Measurements from ENCODE around the gene IGFL2. TPM values are rescaled to one million over a fixed set of nuclear protein-coding genes. Genes with fewer than 3 reads are reported as not detected.
"Not testable (repeated sequence)": the region's sequence is repeated elsewhere in the genome, so short reads cannot be mapped to it uniquely, and the experiment has no call there.

IGFL2 gene
- total RNA-seq, 1 donor from 2014 or later = 0.55 TPM

GRCh38 chr19:46205183-46205984, 57.3 kb downstream of the IGFL2 start:
- H3K27me3 Mint-ChIP-seq (ENCODE audit: low read depth) = peaks cover 22% of the 10 kb centered on the region
- TF ChIP-seq, protein P1, sequence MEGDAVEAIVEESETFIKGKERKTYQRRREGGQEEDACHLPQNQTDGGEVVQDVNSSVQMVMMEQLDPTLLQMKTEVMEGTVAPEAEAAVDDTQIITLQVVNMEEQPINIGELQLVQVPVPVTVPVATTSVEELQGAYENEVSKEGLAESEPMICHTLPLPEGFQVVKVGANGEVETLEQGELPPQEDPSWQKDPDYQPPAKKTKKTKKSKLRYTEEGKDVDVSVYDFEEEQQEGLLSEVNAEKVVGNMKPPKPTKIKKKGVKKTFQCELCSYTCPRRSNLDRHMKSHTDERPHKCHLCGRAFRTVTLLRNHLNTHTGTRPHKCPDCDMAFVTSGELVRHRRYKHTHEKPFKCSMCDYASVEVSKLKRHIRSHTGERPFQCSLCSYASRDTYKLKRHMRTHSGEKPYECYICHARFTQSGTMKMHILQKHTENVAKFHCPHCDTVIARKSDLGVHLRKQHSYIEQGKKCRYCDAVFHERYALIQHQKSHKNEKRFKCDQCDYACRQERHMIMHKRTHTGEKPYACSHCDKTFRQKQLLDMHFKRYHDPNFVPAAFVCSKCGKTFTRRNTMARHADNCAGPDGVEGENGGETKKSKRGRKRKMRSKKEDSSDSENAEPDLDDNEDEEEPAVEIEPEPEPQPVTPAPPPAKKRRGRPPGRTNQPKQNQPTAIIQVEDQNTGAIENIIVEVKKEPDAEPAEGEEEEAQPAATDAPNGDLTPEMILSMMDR (IDR thresholded peaks at IDR 0.05) = no peak
- H3K27ac Mint-ChIP-seq (ENCODE audit: unreplicated experiment) = peak overlapping the region; percentile 56
- H3K36me3 Mint-ChIP-seq (ENCODE audit: low read depth) = peaks cover 10% of the 10 kb centered on the region
- no peak overlapping the region for H3K4me3 Mint-ChIP-seq (ENCODE audit: unreplicated experiment)
- DNase-seq (ENCODE audit: low spot score) = no peak
- H3K4me1 Mint-ChIP-seq (ENCODE audit: low read depth) = peaks cover 72% of the 10 kb centered on the region
- H3K9me3 Mint-ChIP-seq (ENCODE audit: low read depth) = no peaks in the 10 kb centered on the region

GRCh38 chr19:46206176-46206575, 58.1 kb downstream of the IGFL2 start:
- H3K27me3 Mint-ChIP-seq (ENCODE audit: low read depth) = peaks cover 18% of the 10 kb centered on the region
- peaks cover 75% of the 10 kb centered on the region for H3K4me1 Mint-ChIP-seq (ENCODE audit: low read depth)
- peak overlapping the region; percentile 56 for H3K27ac Mint-ChIP-seq (ENCODE audit: unreplicated experiment)
- no peak overlapping the region for H3K4me3 Mint-ChIP-seq (ENCODE audit: unreplicated experiment)
- peaks cover 10% of the 10 kb centered on the region for H3K36me3 Mint-ChIP-seq (ENCODE audit: low read depth)
- TF ChIP-seq, protein P1 (IDR thresholded peaks at IDR 0.05) = no peak
- no peak for DNase-seq (ENCODE audit: low spot score)
- H3K9me3 Mint-ChIP-seq (ENCODE audit: low read depth) = no peaks in the 10 kb centered on the region

DNA sequence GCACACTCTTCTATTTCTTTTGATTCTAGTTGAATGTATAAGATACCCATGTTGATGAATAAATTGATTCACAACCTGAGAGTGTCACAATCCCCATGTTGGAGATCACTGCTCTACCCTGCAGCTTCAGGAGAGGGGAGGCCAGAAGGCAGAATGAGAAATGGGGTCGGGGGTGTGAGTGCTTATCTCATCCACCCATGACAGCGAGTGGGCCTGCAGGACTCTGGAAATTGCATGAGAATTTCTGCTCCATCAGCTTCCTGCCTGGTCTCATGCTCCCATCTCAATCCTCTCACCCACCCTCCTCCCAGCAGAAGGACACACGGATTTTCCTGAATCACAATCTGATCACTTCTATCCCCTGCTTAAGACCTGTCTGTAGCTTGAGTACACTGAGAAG, 58.6 kb downstream of the IGFL2 start:
- Mint-ChIP-seq H3K4me3 (ENCODE audit: unreplicated experiment) (no peak overlapping the region), H3K27me3 (ENCODE audit: low read depth) (peaks cover 14% of the 10 kb centered on the region), H3K4me1 (ENCODE audit: low read depth) (peaks cover 75% of the 10 kb centered on the region), H3K36me3 (ENCODE audit: low read depth) (peaks cover 8% of the 10 kb centered on the region), H3K27ac (ENCODE audit: unreplicated experiment) (peak overlapping the region; percentile 30), H3K9me3 (ENCODE audit: low read depth) (no peaks in the 10 kb centered on the region)
- DNase-seq (ENCODE audit: low spot score) = no peak
- TF ChIP-seq, protein P1 (IDR thresholded peaks at IDR 0.05) = no peak

- not testable (repeated sequence) for H3K36me3 Mint-ChIP-seq (ENCODE audit: low read depth); H3K4me3 Mint-ChIP-seq (ENCODE audit: unreplicated experiment); H3K27me3 Mint-ChIP-seq (ENCODE audit: low read depth); DNase-seq (ENCODE audit: low spot score); H3K9me3 Mint-ChIP-seq (ENCODE audit: low read depth)
- H3K4me1 Mint-ChIP-seq (ENCODE audit: low read depth) = peaks cover 75% of the 10 kb centered on the region
- H3K27ac Mint-ChIP-seq (ENCODE audit: unreplicated experiment) = peak overlapping the region; percentile 27
These were observed 59.8 kb downstream of the IGFL2 start for GRCh38 chr19:46207858-46208257.

DNA sequence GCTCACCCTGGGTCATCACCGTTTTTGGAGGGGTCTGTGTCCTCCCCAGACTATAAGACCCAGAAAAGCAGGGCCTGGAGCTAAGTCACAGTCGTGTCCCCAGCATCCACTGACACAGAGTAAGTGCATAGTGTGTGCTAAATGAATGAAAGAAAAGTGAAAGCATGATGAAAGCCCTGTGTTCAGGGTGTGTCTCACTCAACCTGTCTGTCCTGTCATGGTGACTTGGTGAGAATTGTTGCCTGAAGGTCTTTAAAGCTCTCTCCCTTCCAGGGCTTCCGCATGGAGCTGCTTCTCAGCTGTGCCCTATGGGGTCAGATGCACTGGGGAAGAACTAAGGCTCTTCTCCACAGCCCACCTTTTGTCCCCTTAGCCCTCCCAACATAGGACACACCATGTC, 61.0 kb downstream of the IGFL2 start:
- H3K4me3 Mint-ChIP-seq (ENCODE audit: unreplicated experiment) = no peak overlapping the region
- TF ChIP-seq, protein P1 (IDR thresholded peaks at IDR 0.05) = no peak
- H3K27ac Mint-ChIP-seq (ENCODE audit: unreplicated experiment) = no peak overlapping the region
- no peak for DNase-seq (ENCODE audit: low spot score)
- no peaks in the 10 kb centered on the region for H3K9me3 Mint-ChIP-seq (ENCODE audit: low read depth)
- H3K27me3 Mint-ChIP-seq (ENCODE audit: low read depth) = peaks cover 3% of the 10 kb centered on the region
- H3K36me3 Mint-ChIP-seq (ENCODE audit: low read depth) = no peaks in the 10 kb centered on the region
- peaks cover 81% of the 10 kb centered on the region for H3K4me1 Mint-ChIP-seq (ENCODE audit: low read depth)

- Mint-ChIP-seq H3K27me3 (ENCODE audit: low read depth) (peaks cover 6% of the 10 kb centered on the region), H3K27ac (ENCODE audit: unreplicated experiment) (no peak overlapping the region), H3K4me1 (ENCODE audit: low read depth) (peaks cover 81% of the 10 kb centered on the region), H3K9me3 (ENCODE audit: low read depth) (no peaks in the 10 kb centered on the region), H3K36me3 (ENCODE audit: low read depth) (no peaks in the 10 kb centered on the region), H3K4me3 (ENCODE audit: unreplicated experiment) (no peak overlapping the region)
- TF ChIP-seq, protein P1 (IDR thresholded peaks at IDR 0.05) = no peak
- no peak for DNase-seq (ENCODE audit: low spot score)
These were observed 61.4 kb downstream of the IGFL2 start for GRCh38 chr19:46209472-46209871.
